HFFc6 (cell line): Measurements from ENCODE around the gene KIF23. TPM values are rescaled to one million over a fixed set of nuclear protein-coding genes. Genes with fewer than 3 reads are reported as not detected.

Source experiments
- DNase-seq: peaks from one replicate; pipeline ENCODE4 v3.0.0-alpha.2; 2018
- H3K27ac Mint-ChIP-seq: 2 replicates; pipeline ENCODE4 v1.8.0; 2020; ENCODE audit warnings: mild to moderate bottlenecking, mixed read lengths
- H3K27me3 Mint-ChIP-seq: 2 replicates; pipeline ENCODE4 v1.8.0; 2021; ENCODE audit warnings: mild to moderate bottlenecking, moderate library complexity, mixed read lengths; ENCODE audit not compliant: insufficient read depth
- H3K36me3 Mint-ChIP-seq: 2 replicates; pipeline ENCODE4 v1.8.0; 2021; ENCODE audit warnings: low read depth, mixed read lengths
- H3K4me1 Mint-ChIP-seq: 2 replicates; pipeline ENCODE4 v1.8.0; 2020; ENCODE audit warnings: low read depth, mixed read lengths
- H3K4me3 Mint-ChIP-seq: 2 replicates; pipeline ENCODE4 v1.8.0; 2020; ENCODE audit warnings: mild to moderate bottlenecking, moderate library complexity, mixed read lengths
- H3K9me3 Mint-ChIP-seq: 2 replicates; pipeline ENCODE4 v1.8.0; 2020; ENCODE audit warnings: mild to moderate bottlenecking, mixed read lengths
- total RNA-seq, 6 experiments: library from RNA; stranded (reverse); fragmentation: NEBNext Ultra II Directional; extraction: Animal tissue kit (Norgen Biotek cat#: 25700); gene quantifications; 2 replicates in 1 of 6; 3 replicates in 5 of 6; pipeline ENCODE4 v1.2.3, GENCODE V29; 2021
- TF ChIP-seq, protein P1 (sequence below): fragments of 200-600 bp; sonication (generic); IDR thresholded peaks from 2 replicates; pipeline ENCODE4 v1.5.0; 2021; ENCODE audit warnings: antibody characterized with exemption, mild to moderate bottlenecking

KIF23 gene
- total RNA-seq, 6 experiments from 2014 or later = 37.0 to 74.7 (median 64.6) TPM

DNA sequence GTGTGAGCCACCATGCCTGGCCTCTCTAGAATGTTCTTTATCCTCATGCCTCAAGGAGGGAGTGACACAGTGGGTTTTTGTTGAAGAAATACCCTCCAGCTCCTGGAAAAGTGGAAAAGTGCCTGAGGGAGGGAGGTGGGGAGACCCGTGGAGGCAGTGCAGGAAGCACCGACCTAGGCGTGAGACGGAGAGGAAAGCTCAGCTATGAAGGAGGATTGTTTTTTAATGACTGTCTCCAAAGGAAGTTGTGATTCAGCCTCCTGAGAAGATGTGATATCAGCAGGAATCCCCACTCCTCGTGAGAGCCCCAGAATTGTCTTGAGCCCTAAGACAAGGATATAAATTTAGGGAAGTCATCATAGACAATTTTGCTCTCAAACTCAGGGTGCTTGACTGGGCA, 60.1 kb downstream of the KIF23 start:
- H3K36me3 Mint-ChIP-seq = 0 out of 2 replicates have a peak, but pooled peaks cover under 1% of the 10 kb centered on the region
- H3K27ac Mint-ChIP-seq = peak overlapping the region; percentile 80
- H3K4me1 Mint-ChIP-seq = peaks cover 26% of the 10 kb centered on the region
- peak; percentile 69 for DNase-seq
- peak overlapping the region; percentile 46 for H3K4me3 Mint-ChIP-seq
- no peaks in the 10 kb centered on the region; the same call in 1 of the 2 replicates for H3K27me3 Mint-ChIP-seq
- TF ChIP-seq, protein P1, sequence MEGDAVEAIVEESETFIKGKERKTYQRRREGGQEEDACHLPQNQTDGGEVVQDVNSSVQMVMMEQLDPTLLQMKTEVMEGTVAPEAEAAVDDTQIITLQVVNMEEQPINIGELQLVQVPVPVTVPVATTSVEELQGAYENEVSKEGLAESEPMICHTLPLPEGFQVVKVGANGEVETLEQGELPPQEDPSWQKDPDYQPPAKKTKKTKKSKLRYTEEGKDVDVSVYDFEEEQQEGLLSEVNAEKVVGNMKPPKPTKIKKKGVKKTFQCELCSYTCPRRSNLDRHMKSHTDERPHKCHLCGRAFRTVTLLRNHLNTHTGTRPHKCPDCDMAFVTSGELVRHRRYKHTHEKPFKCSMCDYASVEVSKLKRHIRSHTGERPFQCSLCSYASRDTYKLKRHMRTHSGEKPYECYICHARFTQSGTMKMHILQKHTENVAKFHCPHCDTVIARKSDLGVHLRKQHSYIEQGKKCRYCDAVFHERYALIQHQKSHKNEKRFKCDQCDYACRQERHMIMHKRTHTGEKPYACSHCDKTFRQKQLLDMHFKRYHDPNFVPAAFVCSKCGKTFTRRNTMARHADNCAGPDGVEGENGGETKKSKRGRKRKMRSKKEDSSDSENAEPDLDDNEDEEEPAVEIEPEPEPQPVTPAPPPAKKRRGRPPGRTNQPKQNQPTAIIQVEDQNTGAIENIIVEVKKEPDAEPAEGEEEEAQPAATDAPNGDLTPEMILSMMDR = no peak
- no peaks in the 10 kb centered on the region for H3K9me3 Mint-ChIP-seq

DNA sequence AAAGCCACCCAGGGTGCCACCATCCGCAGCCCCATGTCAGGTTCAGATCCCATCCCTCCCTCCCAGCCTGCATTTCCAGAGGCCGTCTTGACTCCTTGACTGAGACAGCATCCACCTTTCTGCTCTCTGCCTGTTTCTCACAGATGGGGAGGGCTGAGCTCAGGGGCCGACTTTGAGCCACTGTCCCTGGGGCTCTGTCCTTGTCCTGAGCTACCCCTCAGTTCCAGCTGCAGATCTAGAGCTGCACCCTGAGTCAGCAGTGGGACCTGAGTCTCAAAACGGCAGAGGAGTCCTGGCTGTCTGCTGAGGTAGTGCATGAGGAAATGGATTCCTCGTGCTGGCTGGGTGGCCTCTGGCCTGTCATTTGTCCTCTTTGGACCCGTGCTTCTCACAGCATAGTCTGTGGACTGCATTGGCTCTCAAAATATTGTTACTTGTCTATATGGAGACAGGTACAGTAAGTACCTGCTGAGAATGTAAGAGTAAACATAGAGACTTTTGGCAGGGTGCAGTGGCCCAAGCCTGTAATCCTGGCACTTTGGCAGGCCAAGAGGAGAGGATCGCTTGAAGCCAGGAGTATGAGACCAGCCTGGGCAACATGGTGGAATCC, 60.8 kb downstream of the KIF23 start:
- Mint-ChIP-seq H3K4me1 (peaks cover 20% of the 10 kb centered on the region), H3K4me3 (no peak overlapping the region)

DNA sequence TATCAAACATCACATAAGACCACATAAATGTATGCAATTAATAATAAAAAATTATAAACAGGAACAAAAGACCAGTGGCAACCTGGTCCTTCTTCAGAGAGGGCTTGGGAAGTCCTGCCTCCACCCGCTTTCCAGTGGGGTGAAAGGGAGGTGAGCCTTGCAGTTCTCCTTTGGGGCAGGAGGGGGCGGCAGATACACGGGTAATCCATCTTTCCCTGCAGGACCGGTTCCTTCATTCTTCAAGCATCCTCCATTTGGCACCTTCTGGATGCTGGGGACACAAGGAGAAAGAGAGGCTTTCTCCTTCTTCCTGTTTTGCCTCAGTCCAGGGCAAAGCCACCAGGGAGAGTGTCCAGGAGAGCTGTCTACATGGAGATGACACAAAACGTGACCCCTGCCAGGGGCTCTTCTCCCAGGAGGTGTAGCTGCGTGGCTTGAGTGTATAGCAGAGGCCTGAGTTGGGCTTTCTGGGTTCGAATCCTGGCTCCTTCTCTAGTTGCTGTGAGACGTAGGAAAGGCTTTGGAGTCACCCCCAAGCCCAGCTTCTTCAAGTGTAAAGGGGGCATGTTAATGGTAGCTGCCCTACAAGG, 61.7 kb downstream of the KIF23 start:
- Mint-ChIP-seq H3K27me3 (no peaks in the 10 kb centered on the region; the same call in 1 of the 2 replicates), H3K36me3 (peaks cover 6% of the 10 kb centered on the region), H3K9me3 (peaks cover 9% of the 10 kb centered on the region)

More for the DNA sequence above, 60.8 kb downstream of the KIF23 start:
- Mint-ChIP-seq H3K27ac (peak overlapping the region; percentile 80), H3K36me3 (peaks cover 6% of the 10 kb centered on the region), H3K9me3 (peaks cover 6% of the 10 kb centered on the region), H3K27me3 (no peaks in the 10 kb centered on the region; the same call in 1 of the 2 replicates)
- DNase-seq = peak; percentile 26
- TF ChIP-seq, protein P1 = no peak; the same call in 1 of the 2 replicates

DNA sequence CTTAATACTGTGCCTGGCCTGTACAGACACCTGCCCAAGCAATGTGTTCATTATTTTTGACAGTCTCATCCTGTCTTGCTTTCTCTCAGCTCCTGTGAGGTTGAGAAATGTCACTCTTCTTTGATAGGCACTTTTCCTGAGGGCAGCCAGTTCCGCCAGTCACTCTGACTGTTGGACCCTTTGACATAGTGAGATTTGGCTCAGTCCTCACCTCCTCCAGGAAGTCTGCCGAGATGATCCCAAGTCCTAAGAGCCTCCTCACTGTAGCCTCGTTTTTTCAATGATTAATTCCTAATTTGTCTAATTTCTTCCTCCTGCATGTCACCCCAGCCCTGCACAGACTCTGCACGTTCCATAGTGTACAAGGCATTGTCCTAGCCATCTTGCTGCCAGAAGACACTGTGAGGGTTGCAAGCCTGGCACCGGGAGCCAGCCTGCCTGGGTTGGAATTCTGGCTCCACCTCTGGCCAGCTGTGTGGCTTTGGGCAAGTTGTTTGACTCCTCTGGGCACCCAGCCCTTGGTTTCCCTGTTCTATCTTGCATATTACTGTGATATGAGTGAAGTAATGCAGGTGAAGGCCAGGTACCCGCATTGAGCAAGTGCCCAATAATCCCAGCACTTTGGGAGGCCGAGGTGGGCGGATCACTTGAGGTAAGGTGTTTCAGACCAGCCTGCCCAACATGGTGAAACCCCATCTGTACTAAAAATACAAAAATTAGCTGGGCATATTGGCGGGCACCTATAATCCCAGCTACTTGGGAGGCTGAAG, 62.7 kb downstream of the KIF23 start:
- no peak overlapping the region for H3K4me3 Mint-ChIP-seq
- TF ChIP-seq, protein P1 = no peak
- H3K27me3 Mint-ChIP-seq = no peaks in the 10 kb centered on the region; the same call in 1 of the 2 replicates
- peaks cover 18% of the 10 kb centered on the region for H3K4me1 Mint-ChIP-seq
- H3K9me3 Mint-ChIP-seq = peaks cover 9% of the 10 kb centered on the region
- no peak for DNase-seq
- peaks cover 6% of the 10 kb centered on the region for H3K36me3 Mint-ChIP-seq
- H3K27ac Mint-ChIP-seq = no peak overlapping the region

More for the DNA sequence above, 61.7 kb downstream of the KIF23 start:
- DNase-seq = peak; percentile 63
- Mint-ChIP-seq H3K4me1 (peaks cover 18% of the 10 kb centered on the region), H3K4me3 (no peak overlapping the region), H3K27ac (no peak overlapping the region)
- TF ChIP-seq, protein P1 = peak; percentile 95

DNA sequence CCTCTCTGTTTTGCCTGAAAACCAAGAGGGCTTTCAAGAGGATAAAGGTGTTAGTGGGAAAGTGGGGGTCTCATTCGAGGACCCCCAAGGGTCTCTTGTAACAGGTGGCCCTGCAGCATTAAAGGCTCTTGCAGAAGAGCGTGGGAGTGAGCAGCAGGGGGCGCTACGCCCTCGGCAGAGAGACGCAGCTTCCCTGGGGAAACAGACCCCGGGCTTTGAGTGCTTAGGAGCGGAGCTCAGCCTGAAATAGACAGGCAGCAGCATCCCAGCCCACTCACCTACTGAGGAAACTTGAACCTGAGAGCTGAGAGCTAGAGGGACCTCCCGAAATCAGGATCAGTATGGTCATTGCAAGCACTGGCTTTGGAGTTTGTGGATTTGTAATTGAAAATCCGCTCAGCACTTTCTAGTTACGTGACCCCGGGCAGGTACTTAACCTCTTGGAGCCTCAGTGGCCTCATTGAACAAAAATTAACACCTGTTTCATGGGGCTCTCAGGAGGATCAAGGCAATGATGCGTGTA, 64.2 kb downstream of the KIF23 start:
- peaks cover 3% of the 10 kb centered on the region for H3K27me3 Mint-ChIP-seq

More for the DNA sequence above, 64.2 kb downstream of the KIF23 start:
- Mint-ChIP-seq H3K27ac (no peak overlapping the region), H3K36me3 (peaks cover 6% of the 10 kb centered on the region), H3K9me3 (peaks cover 9% of the 10 kb centered on the region), H3K4me3 (no peak overlapping the region), H3K4me1 (peaks cover 18% of the 10 kb centered on the region)
- DNase-seq = no peak
- TF ChIP-seq, protein P1 = peak; percentile 96
